HEK293 (cell line): Measurements from ENCODE around the gene SWAP70.

Experiments
- CTCF ChIA-PET: fragments of 350-600 bp; formaldehyde crosslinking; extraction: SDS; loops from one replicate; lab custom pipeline; 2021; ENCODE audit warnings: antibody characterized with exemption; lab: Yijun Ruan, JAX
- POLR2A ChIA-PET: fragments of 300-600 bp; formaldehyde crosslinking; extraction: SDS; loops from one replicate; lab custom pipeline; 2020; ENCODE audit warnings: antibody characterized with exemption, inconsistent platforms; lab: Yijun Ruan, JAX
- H3K27ac ChIP-seq: fragments of 200-500 bp; sonication (Bioruptor generic); 2 replicates; pipeline ENCODE4 v1.5.1; 2014; ENCODE audit warnings: low read depth, low read length, control low read depth, inconsistent platforms; ENCODE audit errors: extremely low read depth
- H3K36me3 ChIP-seq, 2 experiments: fragments of 200-500 bp in 1 of 2; sonication (Bioruptor generic) in 1 of 2; 1 replicate in 1 of 2; 2 replicates in 1 of 2; pipeline ENCODE4 v1.5.1; 2014 to 2017; ENCODE audit warnings: inconsistent platforms in 2 of 2, low read length in 2 of 2; ENCODE audit not compliant: control insufficient read depth in 2 of 2, insufficient read depth in 1 of 2
- H3K4me1 ChIP-seq: fragments of 200-500 bp; sonication (Bioruptor generic); 2 replicates; pipeline ENCODE4 v1.5.1; 2014; ENCODE audit warnings: mild to moderate bottlenecking, low read length, inconsistent platforms; ENCODE audit not compliant: control insufficient read depth, insufficient read depth
- H3K4me3 ChIP-seq: 2 replicates; pipeline ENCODE4 v1.5.1; 2011; ENCODE audit warnings: low read depth, mild to moderate bottlenecking, control low read depth, low read length, moderate library complexity
- H3K9me3 ChIP-seq: fragments of 200-500 bp; sonication (Bioruptor generic); 2 replicates; pipeline ENCODE4 v1.5.1; 2014; ENCODE audit warnings: low read depth, low read length, inconsistent platforms; ENCODE audit not compliant: control insufficient read depth, insufficient read depth
- BCL11A ChIP-seq: fragments of 450-650 bp; formaldehyde crosslinking; IDR thresholded peaks from 2 replicates; pipeline ENCODE4 v1.5.1; 2016; ENCODE audit warnings: low read depth, missing biosample characterization, missing genetic modification characterization
- EGR2 ChIP-seq: fragments of 450-650 bp; formaldehyde crosslinking; IDR thresholded peaks from 2 replicates; pipeline ENCODE4 v1.5.1; 2016; ENCODE audit warnings: low read depth, missing biosample characterization, missing genetic modification characterization
- OVOL3 ChIP-seq: fragments of 450-650 bp; formaldehyde crosslinking; IDR thresholded peaks from 2 replicates; pipeline ENCODE4 v1.5.1; 2016; ENCODE audit warnings: missing biosample characterization, missing genetic modification characterization
- TCF7L2 ChIP-seq: IDR thresholded peaks from 2 replicates; pipeline ENCODE4 v1.6.1; 2011; ENCODE audit warnings: low read depth, mild to moderate bottlenecking, inconsistent platforms, low read length, moderate library complexity, borderline replicate concordance
- TRIM28 ChIP-seq: IDR thresholded peaks from 2 replicates; pipeline ENCODE4 v1.6.1; 2011; ENCODE audit warnings: low read length, control low read depth, borderline replicate concordance
- YY1 ChIP-seq: fragments of 450-650 bp; formaldehyde crosslinking; IDR thresholded peaks from 2 replicates; pipeline ENCODE4 v1.5.1; 2018; ENCODE audit warnings: missing biosample characterization, missing genetic modification characterization
- ZBTB20 ChIP-seq: fragments of 450-650 bp; formaldehyde crosslinking; IDR thresholded peaks from 2 replicates; pipeline ENCODE4 v1.5.1; 2016; ENCODE audit warnings: missing biosample characterization, missing genetic modification characterization
- ZNF132 ChIP-seq: fragments of 450-650 bp; formaldehyde crosslinking; IDR thresholded peaks from 2 replicates; pipeline ENCODE4 v1.5.1; 2017; ENCODE audit warnings: missing biosample characterization, missing genetic modification characterization, borderline replicate concordance
- ZNF138 ChIP-seq: fragments of 450-650 bp; formaldehyde crosslinking; IDR thresholded peaks from 2 replicates; pipeline ENCODE4 v1.5.1; 2016; ENCODE audit warnings: missing biosample characterization, missing genetic modification characterization, borderline replicate concordance
- ZNF221 ChIP-seq: fragments of 450-650 bp; formaldehyde crosslinking; IDR thresholded peaks from 2 replicates; pipeline ENCODE4 v1.5.1; 2017; ENCODE audit warnings: missing biosample characterization, missing genetic modification characterization, borderline replicate concordance
- ZNF274 ChIP-seq, 2 experiments: fragments of 200-500 bp in 1 of 2; fragments of 450-650 bp in 1 of 2; sonication (Bioruptor generic) in 1 of 2; formaldehyde crosslinking in 1 of 2; IDR thresholded peaks; 2 replicates each; pipeline versions ENCODE4 v1.5.1 to v1.6.1; 2014 to 2016; ENCODE audit warnings: borderline replicate concordance in 1 of 2, inconsistent platforms in 1 of 2, low read length in 1 of 2, missing biosample characterization in 1 of 2, missing genetic modification characterization in 1 of 2
- ZNF335 ChIP-seq: fragments of 450-650 bp; formaldehyde crosslinking; conservative IDR thresholded peaks from 2 replicates; pipeline ENCODE4 v1.5.1; 2016; ENCODE audit warnings: missing biosample characterization, missing genetic modification characterization
- ZNF426 ChIP-seq: fragments of 450-650 bp; formaldehyde crosslinking; IDR thresholded peaks from 2 replicates; pipeline ENCODE4 v1.5.1; 2017; ENCODE audit warnings: missing biosample characterization, missing genetic modification characterization, mild to moderate bottlenecking, inconsistent platforms, moderate library complexity
- ZNF571 ChIP-seq: fragments of 450-650 bp; formaldehyde crosslinking; IDR thresholded peaks from 2 replicates; pipeline ENCODE4 v1.5.0; 2017; ENCODE audit warnings: missing biosample characterization, missing genetic modification characterization
- ZNF610 ChIP-seq: fragments of 450-650 bp; formaldehyde crosslinking; IDR thresholded peaks from 2 replicates; pipeline ENCODE4 v1.5.1; 2016; ENCODE audit warnings: missing biosample characterization, missing genetic modification characterization, borderline replicate concordance
- ZNF677 ChIP-seq: fragments of 450-650 bp; IDR thresholded peaks from 2 replicates; pipeline ENCODE4 v1.5.0; 2018; ENCODE audit warnings: missing biosample characterization, mild to moderate bottlenecking, missing genetic modification characterization, moderate library complexity
- ZNF776 ChIP-seq: fragments of 450-650 bp; formaldehyde crosslinking; IDR thresholded peaks from 2 replicates; pipeline ENCODE4 v1.5.0; 2017; ENCODE audit warnings: missing biosample characterization, missing genetic modification characterization, borderline replicate concordance
- ZNF777 ChIP-seq: fragments of 450-650 bp; formaldehyde crosslinking; IDR thresholded peaks from 2 replicates; pipeline ENCODE4 v1.5.1; 2017; ENCODE audit warnings: missing biosample characterization, missing genetic modification characterization, borderline replicate concordance
- ZNF792 ChIP-seq: fragments of 450-650 bp; formaldehyde crosslinking; IDR thresholded peaks from 2 replicates; pipeline ENCODE4 v1.5.1; 2016; ENCODE audit warnings: missing biosample characterization, missing genetic modification characterization
- ZNF837 ChIP-seq: fragments of 450-650 bp; formaldehyde crosslinking; IDR thresholded peaks from 2 replicates; pipeline ENCODE4 v1.5.1; 2016; ENCODE audit warnings: missing biosample characterization, missing genetic modification characterization
- ZSCAN30 ChIP-seq: fragments of 450-650 bp; IDR thresholded peaks from 2 replicates; pipeline ENCODE4 v1.5.1; 2018; ENCODE audit warnings: missing biosample characterization, mild to moderate bottlenecking, missing genetic modification characterization, moderate library complexity
- TF ChIP-seq, protein P1 (sequence below): fragments of 450-650 bp; formaldehyde crosslinking; IDR thresholded peaks from 2 replicates; pipeline ENCODE4 v1.5.1; 2016; ENCODE audit warnings: missing biosample characterization, missing genetic modification characterization
- TF ChIP-seq, protein P2 (sequence below): fragments of 450-650 bp; formaldehyde crosslinking; IDR thresholded peaks from 2 replicates; pipeline ENCODE4 v1.5.1; 2016; ENCODE audit warnings: missing biosample characterization, missing genetic modification characterization, low read depth
- TF ChIP-seq, protein P3 (sequence below): fragments of 450-650 bp; formaldehyde crosslinking; IDR thresholded peaks from 2 replicates; pipeline ENCODE4 v1.5.1; 2016; ENCODE audit warnings: missing biosample characterization, missing genetic modification characterization, low read depth
- TF ChIP-seq, protein P4 (sequence below): fragments of 450-650 bp; formaldehyde crosslinking; IDR thresholded peaks from 2 replicates; pipeline ENCODE4 v1.5.1; 2016; ENCODE audit warnings: missing biosample characterization, missing genetic modification characterization

The SWAP70 gene

DNA sequence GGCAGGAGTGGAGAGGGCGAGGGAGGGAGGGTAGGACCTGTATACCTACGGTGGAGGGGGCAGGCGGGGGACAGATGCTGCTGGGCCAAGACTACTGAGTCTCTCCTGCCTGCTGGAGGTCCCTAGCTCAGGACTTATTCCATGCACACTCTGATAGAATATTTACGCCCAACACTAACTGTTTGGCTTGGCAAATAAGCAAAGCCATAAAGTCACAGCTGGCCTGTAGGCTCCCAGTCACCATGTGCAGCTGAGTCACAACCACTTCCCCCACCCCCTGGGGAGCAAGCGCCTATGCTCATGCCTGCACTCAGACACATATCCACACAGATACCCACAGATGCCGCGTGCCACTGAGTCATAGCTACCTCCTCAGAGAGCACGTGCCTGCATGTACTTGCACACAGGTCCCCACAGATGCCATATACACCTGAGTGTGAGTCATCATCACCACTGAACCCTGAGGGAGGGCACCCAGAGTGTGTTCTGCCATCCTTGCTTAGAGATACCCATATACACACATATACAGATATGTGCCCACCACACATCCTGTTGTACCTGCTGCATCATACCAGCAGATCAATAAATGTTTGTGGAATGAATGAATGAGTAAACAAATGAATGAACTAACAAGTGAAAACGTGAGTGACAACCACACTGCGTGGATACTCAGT lies 95.8 kb downstream of the SWAP70 start:
- Histone ChIP-seq H3K27ac (peak overlapping the region; percentile 82; the same call in 1 of the 2 replicates), H3K4me3 (peak overlapping the region; percentile 69; the same call in 1 of the 2 replicates)
- POLR2A ChIA-PET = interaction anchor here (0.6 to 3.7 kb wide), 5 partner anchors 14 to 545 kb away, joined by 3 to 41 read pairs (median 4); partner anchors contain the start of gene ADM
- TF ChIP-seq ZBTB20 (peak; percentile 41), TCF7L2 (no peak), ZNF138 (tag by site-specific recombination) (no peak), ZNF777 (tag by site-specific recombination) (no peak), ZNF837 (tag by site-specific recombination) (no peak), ZNF426 (tag by site-specific recombination) (no peak), YY1 (tag by site-specific recombination) (no peak), ZNF132 (tag by site-specific recombination) (no peak), EGR2 (tag by site-specific recombination) (peak; percentile 65; the same call in 1 of the 2 replicates), TRIM28 (peak; percentile 76), ZNF792 (tag by site-specific recombination) (no peak), ZNF335 (peak; percentile 93), ZNF221 (tag by site-specific recombination) (no peak), ZSCAN30 (tag by site-specific recombination) (no peak; the same call in 1 of the 2 replicates), ZNF610 (tag by site-specific recombination) (no peak), BCL11A (peak; percentile 76), ZNF776 (tag by site-specific recombination) (no peak), ZNF571 (tag by site-specific recombination) (no peak), ZNF677 (tag by site-specific recombination) (no peak), ZNF274 (IDR thresholded peaks at IDR 0.05; ENCODE audit: low read length) (no peak), ZNF274 (tag by site-specific recombination; IDR thresholded peaks at IDR 0.05; ENCODE audit: borderline replicate concordance) (no peak), OVOL3 (tag by site-specific recombination) (0 out of 2 replicates have a peak, but pooled peaks have one; percentile 37)
- TF ChIP-seq, protein P1, sequence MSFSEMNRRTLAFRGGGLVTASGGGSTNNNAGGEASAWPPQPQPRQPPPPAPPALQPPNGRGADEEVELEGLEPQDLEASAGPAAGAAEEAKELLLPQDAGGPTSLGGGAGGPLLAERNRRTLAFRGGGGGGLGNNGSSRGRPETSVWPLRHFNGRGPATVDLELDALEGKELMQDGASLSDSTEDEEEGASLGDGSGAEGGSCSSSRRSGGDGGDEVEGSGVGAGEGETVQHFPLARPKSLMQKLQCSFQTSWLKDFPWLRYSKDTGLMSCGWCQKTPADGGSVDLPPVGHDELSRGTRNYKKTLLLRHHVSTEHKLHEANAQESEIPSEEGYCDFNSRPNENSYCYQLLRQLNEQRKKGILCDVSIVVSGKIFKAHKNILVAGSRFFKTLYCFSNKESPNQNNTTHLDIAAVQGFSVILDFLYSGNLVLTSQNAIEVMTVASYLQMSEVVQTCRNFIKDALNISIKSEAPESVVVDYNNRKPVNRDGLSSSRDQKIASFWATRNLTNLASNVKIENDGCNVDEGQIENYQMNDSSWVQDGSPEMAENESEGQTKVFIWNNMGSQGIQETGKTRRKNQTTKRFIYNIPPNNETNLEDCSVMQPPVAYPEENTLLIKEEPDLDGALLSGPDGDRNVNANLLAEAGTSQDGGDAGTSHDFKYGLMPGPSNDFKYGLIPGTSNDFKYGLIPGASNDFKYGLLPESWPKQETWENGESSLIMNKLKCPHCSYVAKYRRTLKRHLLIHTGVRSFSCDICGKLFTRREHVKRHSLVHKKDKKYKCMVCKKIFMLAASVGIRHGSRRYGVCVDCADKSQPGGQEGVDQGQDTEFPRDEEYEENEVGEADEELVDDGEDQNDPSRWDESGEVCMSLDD (tag by site-specific recombination) = peak; percentile 92
- TF ChIP-seq, protein P2, sequence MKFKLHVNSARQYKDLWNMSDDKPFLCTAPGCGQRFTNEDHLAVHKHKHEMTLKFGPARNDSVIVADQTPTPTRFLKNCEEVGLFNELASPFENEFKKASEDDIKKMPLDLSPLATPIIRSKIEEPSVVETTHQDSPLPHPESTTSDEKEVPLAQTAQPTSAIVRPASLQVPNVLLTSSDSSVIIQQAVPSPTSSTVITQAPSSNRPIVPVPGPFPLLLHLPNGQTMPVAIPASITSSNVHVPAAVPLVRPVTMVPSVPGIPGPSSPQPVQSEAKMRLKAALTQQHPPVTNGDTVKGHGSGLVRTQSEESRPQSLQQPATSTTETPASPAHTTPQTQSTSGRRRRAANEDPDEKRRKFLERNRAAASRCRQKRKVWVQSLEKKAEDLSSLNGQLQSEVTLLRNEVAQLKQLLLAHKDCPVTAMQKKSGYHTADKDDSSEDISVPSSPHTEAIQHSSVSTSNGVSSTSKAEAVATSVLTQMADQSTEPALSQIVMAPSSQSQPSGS (tag by site-specific recombination) = no peak
- TF ChIP-seq, protein P3, sequence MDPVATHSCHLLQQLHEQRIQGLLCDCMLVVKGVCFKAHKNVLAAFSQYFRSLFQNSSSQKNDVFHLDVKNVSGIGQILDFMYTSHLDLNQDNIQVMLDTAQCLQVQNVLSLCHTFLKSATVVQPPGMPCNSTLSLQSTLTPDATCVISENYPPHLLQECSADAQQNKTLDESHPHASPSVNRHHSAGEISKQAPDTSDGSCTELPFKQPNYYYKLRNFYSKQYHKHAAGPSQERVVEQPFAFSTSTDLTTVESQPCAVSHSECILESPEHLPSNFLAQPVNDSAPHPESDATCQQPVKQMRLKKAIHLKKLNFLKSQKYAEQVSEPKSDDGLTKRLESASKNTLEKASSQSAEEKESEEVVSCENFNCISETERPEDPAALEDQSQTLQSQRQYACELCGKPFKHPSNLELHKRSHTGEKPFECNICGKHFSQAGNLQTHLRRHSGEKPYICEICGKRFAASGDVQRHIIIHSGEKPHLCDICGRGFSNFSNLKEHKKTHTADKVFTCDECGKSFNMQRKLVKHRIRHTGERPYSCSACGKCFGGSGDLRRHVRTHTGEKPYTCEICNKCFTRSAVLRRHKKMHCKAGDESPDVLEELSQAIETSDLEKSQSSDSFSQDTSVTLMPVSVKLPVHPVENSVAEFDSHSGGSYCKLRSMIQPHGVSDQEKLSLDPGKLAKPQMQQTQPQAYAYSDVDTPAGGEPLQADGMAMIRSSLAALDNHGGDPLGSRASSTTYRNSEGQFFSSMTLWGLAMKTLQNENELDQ (tag by site-specific recombination) = no peak
- TF ChIP-seq, protein P4, sequence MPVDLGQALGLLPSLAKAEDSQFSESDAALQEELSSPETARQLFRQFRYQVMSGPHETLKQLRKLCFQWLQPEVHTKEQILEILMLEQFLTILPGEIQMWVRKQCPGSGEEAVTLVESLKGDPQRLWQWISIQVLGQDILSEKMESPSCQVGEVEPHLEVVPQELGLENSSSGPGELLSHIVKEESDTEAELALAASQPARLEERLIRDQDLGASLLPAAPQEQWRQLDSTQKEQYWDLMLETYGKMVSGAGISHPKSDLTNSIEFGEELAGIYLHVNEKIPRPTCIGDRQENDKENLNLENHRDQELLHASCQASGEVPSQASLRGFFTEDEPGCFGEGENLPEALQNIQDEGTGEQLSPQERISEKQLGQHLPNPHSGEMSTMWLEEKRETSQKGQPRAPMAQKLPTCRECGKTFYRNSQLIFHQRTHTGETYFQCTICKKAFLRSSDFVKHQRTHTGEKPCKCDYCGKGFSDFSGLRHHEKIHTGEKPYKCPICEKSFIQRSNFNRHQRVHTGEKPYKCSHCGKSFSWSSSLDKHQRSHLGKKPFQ (tag by site-specific recombination) = no peak

More for the DNA sequence above, 95.8 kb downstream of the SWAP70 start:
- Histone ChIP-seq H3K9me3 (no peaks in the 10 kb centered on the region), H3K36me3 (no peaks in the 10 kb centered on the region), H3K4me1 (no peaks in the 10 kb centered on the region)
- CTCF ChIA-PET = interaction anchor here (0.6 to 2.5 kb wide), 12 partner anchors 29 to 977 kb away, joined by 3 to 19 read pairs (median 3); partner anchors contain the start of gene ADM
